D721Med (cell line): ENCODE measurements around the gene SMC3.
A peak's percentile ranks its signal among the peaks of the same experiment; 100 is the strongest.

ENCODE experiments used
- DNase-seq: peaks from one replicate; pipeline ENCODE4 v3.0.0; 2011; ENCODE audit warnings: low spot score; ENCODE audit not compliant: insufficient read length
- FAIRE-seq: peaks from 2 replicates; lab custom pipeline; 2011; peaks lifted over from hg19 to GRCh38; lab: Jason Lieb, UNC
- CTCF ChIP-seq: IDR thresholded peaks from 2 replicates; pipeline ENCODE4 v1.5.1; 2012; ENCODE audit warnings: mild to moderate bottlenecking, control low read depth; ENCODE audit not compliant: insufficient read depth; ENCODE audit errors: missing control alignments

The SMC3 gene

DNA sequence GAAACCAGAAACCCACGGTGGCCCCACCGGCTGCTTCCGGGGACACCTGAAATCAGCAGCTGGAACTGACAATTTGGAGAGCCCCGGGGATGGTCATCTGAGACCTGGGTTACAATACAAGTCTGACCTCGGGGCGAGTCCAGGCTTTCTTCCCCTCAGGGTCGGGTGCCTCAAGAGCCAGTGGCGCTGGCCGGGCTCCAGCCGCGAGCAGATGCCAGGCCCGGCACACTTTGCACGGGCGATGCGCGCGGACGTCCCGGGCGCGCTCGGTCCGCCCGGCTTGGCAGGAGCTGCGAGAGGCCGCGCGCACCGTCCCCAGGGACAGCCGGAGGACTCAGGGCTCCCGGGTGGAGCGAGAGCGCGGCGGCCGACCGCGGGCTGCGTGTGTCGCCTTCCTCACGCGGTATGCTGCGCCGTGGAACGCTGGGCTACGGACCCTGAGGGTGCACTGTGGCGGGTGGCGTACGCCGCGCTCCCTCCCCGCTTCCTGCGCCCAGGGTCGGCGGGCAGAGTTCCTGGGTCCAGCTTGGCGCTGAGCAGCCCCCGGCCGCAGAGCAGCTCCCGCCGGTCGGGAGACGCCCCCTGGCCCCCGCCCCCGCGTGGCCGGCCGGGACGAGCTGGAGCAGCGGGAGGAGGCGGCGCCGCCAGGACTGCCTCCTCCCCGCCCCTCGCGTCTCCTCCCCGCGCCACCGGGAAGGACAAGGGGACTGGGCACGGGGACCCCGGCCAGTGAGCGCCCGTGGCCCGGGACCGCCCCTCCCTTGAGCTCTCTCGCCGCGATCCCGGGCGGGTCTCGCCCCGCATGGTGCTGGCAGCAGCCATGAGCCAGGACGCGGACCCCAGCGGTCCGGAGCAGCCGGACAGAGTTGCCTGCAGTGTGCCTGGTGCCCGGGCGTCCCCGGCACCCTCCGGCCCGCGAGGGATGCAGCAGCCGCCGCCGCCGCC, 76.4 kb downstream of the SMC3 start, which contains the start of gene RBM20:
Gene RBM20, plus strand, starts transcription at position 684 of the 945 bp plus-strand sequence. Its CDS starts 119 bp downstream, at position 803.
- DNase-seq (no peak), FAIRE-seq (no peak)
- TF ChIP-seq CTCF = no peak

DNA sequence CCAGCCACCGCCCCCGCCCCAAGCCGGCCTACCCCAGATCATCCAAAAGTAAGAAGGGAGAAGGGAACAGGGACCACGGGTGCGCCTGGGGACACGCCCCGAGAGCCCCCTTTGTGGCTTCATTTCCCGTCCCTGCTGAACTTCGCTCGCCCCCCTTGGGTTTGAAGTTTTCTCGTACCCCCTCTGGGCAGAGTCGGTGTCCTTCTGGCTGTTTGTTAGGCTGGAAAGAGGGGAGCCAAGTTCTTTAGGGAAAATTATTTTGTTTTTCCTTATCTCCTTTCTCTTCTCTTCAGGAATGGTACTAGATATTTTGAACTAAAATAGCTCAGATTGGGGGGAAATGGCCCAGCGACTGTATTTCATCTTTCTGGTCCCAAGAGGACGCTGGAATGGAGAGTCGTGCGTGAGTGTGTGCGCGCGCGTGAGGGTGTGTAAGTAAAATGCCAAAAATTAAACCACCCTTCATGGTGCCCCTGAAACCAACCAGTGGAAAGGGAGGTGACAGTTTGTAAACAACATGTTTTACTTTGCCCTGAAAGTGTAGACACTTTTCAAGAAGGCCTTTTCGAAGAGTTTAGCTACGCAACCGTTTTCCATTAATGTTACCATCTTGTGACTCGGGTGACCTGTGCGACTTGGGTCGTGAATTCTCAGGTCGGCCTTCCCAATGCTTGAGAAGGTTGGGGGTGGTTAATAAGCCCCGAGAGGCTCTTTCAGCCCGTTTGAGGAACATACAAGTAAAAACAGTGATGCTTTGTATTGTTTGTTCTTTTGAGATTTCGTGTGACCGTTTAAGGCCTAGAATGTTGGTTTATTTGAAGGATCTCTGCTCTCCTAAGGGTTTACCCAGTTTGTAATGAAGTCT, 77.3 kb downstream of the SMC3 start:
- no peak for TF ChIP-seq CTCF
- no peak for FAIRE-seq
- no peak for DNase-seq

GRCh38 chr10:110646417-110647135, 79.1 kb downstream of the SMC3 start:
- no peak for FAIRE-seq
- no peak for DNase-seq
- no peak for TF ChIP-seq CTCF

DNA sequence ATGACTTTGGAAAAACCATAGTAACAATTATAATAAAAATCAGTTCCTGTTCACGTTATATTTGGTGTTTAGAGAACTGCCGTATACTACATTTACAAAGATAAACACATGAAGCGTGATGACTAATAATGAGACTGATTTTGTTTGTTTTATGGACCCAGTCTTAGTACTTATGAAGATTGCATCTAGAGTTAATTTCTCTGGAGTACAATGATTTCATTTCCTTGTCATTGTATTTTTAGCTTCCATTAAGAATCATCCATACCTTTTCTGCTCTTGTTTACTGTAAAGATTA, 79.6 kb downstream of the SMC3 start:
- FAIRE-seq (no peak), DNase-seq (no peak)
- no peak for TF ChIP-seq CTCF

DNA sequence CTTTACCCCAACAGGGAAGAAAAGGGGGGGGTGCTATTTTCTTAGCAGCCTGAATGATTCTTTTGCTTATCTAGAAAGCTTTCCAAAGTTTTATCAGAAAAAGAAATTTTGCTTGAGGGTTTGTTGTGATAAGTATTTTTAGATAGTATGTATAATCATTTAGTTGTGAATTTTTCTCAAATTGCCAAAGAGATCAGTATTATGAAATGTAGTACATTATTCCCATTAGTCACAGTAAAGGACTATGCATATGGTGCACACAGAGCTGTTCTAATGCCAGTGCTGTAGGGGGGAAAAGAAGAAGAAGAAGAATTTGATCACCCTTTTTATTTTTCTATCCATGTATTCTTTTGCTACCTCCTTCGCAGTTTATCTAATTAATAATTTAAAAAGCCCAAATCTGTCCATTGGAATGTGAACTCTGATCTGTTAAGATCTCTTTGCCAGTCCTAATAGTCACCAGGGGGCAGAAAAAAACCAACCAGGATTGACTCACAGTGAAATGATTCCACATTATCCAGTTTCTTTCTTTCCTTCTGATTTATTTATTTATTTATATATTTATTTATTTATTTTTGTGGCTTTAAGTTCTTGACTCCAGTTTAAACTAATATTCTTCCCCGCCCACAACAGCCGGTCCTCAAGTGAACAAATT, 81.3 kb downstream of the SMC3 start:
- FAIRE-seq (no peak), DNase-seq (no peak)
- peak; percentile 22 for TF ChIP-seq CTCF
